OCI-LY7 (cell line): ENCODE measurements around the gene NFAM1.

Source experiments
- EZH2phosphoT487 ChIP-seq: fragments of 200-600 bp; sonication (generic); IDR thresholded peaks from 2 replicates; pipeline ENCODE4 v1.6.1; 2018; ENCODE audit warnings: low read depth, borderline replicate concordance, mild to moderate bottlenecking, mixed run types, antibody characterized with exemption, low read length, moderate library complexity, mixed read lengths
- TF ChIP-seq, protein P1 (sequence below): fragments of 200-600 bp; sonication (generic); conservative IDR thresholded peaks from 2 replicates; pipeline ENCODE4 v1.5.1; 2014; ENCODE audit warnings: mild to moderate bottlenecking, antibody characterized with exemption, low read length, moderate library complexity, mixed read lengths

DNA sequence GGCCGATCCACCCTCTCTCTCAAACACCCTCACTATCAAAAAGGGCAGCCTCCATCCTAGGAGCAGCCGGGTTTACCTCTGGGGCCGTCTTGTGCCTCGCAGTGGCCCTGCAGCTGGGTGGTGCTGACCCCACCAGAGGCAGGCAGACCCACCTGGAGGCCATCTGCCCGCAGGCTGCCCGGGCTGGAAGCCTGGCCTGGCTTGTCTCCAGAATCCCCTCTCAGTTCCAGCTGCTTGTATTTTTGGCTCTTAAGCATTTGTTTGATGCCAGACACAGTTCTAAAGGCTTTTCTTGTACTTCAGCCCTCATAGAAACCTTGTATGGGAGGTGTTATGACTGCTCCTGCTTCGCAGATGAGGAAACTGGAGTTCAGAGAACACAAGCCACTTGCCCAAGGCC, 4.2 kb upstream of the NFAM1 start:
- TF ChIP-seq, protein P1, sequence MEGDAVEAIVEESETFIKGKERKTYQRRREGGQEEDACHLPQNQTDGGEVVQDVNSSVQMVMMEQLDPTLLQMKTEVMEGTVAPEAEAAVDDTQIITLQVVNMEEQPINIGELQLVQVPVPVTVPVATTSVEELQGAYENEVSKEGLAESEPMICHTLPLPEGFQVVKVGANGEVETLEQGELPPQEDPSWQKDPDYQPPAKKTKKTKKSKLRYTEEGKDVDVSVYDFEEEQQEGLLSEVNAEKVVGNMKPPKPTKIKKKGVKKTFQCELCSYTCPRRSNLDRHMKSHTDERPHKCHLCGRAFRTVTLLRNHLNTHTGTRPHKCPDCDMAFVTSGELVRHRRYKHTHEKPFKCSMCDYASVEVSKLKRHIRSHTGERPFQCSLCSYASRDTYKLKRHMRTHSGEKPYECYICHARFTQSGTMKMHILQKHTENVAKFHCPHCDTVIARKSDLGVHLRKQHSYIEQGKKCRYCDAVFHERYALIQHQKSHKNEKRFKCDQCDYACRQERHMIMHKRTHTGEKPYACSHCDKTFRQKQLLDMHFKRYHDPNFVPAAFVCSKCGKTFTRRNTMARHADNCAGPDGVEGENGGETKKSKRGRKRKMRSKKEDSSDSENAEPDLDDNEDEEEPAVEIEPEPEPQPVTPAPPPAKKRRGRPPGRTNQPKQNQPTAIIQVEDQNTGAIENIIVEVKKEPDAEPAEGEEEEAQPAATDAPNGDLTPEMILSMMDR, result no peak
- TF ChIP-seq EZH2phosphoT487, result no peak
